Activated CD8-positive, alpha-beta T cell treated with anti-CD3 and anti-CD28 coated beads for 36 hours (primary cell): ENCODE data around the gene HPCA. TPM values are rescaled to one million over a fixed set of nuclear protein-coding genes. Genes with fewer than 3 reads are reported as not detected.

Source experiments
- ATAC-seq: fragments of 200-7000 bp; cut with Tn5 transposase; one replicate; pipeline ENCODE4 v1.10.0; 2021; ENCODE audit warnings: mild to moderate bottlenecking, moderate library complexity
- CTCF ChIA-PET: fragments of 350-600 bp; sonication (Branson Sonifier 250); formaldehyde crosslinking; loops from one replicate; lab custom pipeline; 2021; ENCODE audit warnings: antibody characterized with exemption; lab: Charles Lee
- POLR2A ChIA-PET: fragments of 350-600 bp; sonication (Branson Sonifier 250); formaldehyde crosslinking; loops from one replicate; lab custom pipeline; 2021; ENCODE audit warnings: antibody characterized with exemption; lab: Charles Lee
- DNase-seq: peaks from one replicate; pipeline ENCODE4 v3.0.0-alpha.2; 2020
- H3K27ac Mint-ChIP-seq: one replicate; pipeline ENCODE4 v1.8.0; 2021; ENCODE audit warnings: mild to moderate bottlenecking, mixed read lengths
- H3K27me3 Mint-ChIP-seq: one replicate; pipeline ENCODE4 v1.8.0; 2021; ENCODE audit warnings: mixed read lengths
- H3K36me3 Mint-ChIP-seq: one replicate; pipeline ENCODE4 v1.8.0; 2021; ENCODE audit warnings: low read depth, mixed read lengths
- H3K4me1 Mint-ChIP-seq: one replicate; pipeline ENCODE4 v1.8.0; 2021; ENCODE audit warnings: low read depth, mixed read lengths
- H3K4me3 Mint-ChIP-seq: one replicate; pipeline ENCODE4 v1.8.0; 2021; ENCODE audit warnings: mild to moderate bottlenecking, moderate library complexity, mixed read lengths
- H3K9me3 Mint-ChIP-seq: one replicate; pipeline ENCODE4 v1.8.0; 2021; ENCODE audit warnings: mixed read lengths
- CTCF ChIP-seq: fragments of 200-600 bp; IDR thresholded peaks from one replicate; pipeline ENCODE4 v1.8.0; 2022; ENCODE audit warnings: antibody characterized with exemption, mild to moderate bottlenecking
- intact Hi-C: fragments of 100-400 bp; cut with micrococcal nuclease; formaldehyde crosslinking; loops from one replicate; pipeline ENCODE4 v1.10.0; 2022
- total RNA-seq, 2 experiments: library from RNA; stranded (reverse); gene quantifications; one replicate each; pipeline ENCODE4 v1.2.3, GENCODE V29; 2021

Gene HPCA
- total RNA-seq, 2 experiments from 2014 or later, result 0.49 to 0.61 TPM

- POLR2A ChIA-PET, result interaction anchor here (0.9 to 1.9 kb wide), 3 partner anchors 12 to 25 kb away, joined by 3 to 9 read pairs (median 3); partner anchors contain the start of gene RNF19B
- H3K4me3 Mint-ChIP-seq, result no peak overlapping the region
These were observed 53.5 kb downstream of the HPCA start for GRCh38 chr1:32939655-32940371.

DNA sequence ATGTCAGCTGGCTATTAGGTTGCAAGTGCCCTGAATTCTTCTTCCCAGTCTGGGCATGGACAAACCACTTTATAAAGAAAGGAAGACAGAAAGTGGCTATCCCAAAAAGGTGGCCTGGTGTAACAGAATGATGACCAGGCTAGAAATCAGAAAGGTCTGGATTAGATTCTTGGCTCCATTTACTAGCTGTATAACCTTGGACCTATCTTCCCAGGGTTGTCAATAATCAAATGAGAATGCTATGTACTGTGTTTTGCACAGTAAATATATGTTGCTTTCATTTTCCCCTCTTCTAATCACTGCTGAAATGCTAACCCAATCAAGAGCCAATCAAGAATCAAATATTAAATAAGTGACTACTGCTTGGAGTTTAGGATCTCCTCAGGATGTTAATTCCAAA, 57.9 kb downstream of the HPCA start:
- H3K27ac Mint-ChIP-seq, result no peak overlapping the region
- intact Hi-C loops, result no loop called here
- DNase-seq (no peak), ATAC-seq (no peak)
- no peak overlapping the region for H3K4me3 Mint-ChIP-seq
- no peak for TF ChIP-seq CTCF
- POLR2A ChIA-PET, result no interaction called here
- no peaks in the 10 kb centered on the region for H3K27me3 Mint-ChIP-seq
- peaks cover 23% of the 10 kb centered on the region for H3K4me1 Mint-ChIP-seq
- CTCF ChIA-PET, result interaction anchor here (1.4 to 2.2 kb wide), 4 partner anchors 10 to 194 kb away, joined by 5 to 23 read pairs (median 5); no protein-coding TSS in a partner anchor
- H3K36me3 Mint-ChIP-seq, result peaks cover 22% of the 10 kb centered on the region
- no peaks in the 10 kb centered on the region for H3K9me3 Mint-ChIP-seq

More at GRCh38 chr1:32939655-32940371, 53.5 kb downstream of the HPCA start:
- H3K27ac Mint-ChIP-seq, result peak overlapping the region; percentile 82
- no peaks in the 10 kb centered on the region for H3K27me3 Mint-ChIP-seq
- no peaks in the 10 kb centered on the region for H3K9me3 Mint-ChIP-seq
- intact Hi-C loops, result loop anchor here (10.0 kb wide), 2 partner anchors 55 to 145 kb away; partner anchors contain the start of gene AZIN2
- CTCF ChIA-PET, result interaction anchor here (1.1 to 2.3 kb wide), 4 partner anchors 20 to 116 kb away, joined by 3 to 15 read pairs (median 4); no protein-coding TSS in a partner anchor
- peaks cover 17% of the 10 kb centered on the region for H3K4me1 Mint-ChIP-seq
- DNase-seq (peak; percentile 77), ATAC-seq (peak; percentile 84)
- peaks cover 25% of the 10 kb centered on the region for H3K36me3 Mint-ChIP-seq
- no peak for TF ChIP-seq CTCF

Other genes with a start within 250 kb of the HPCA start
- gene ZBTB8OS, start 235.9 kb upstream of the HPCA start, total RNA-seq, result 10 to 100 TPM; 53.4 to 57.6 TPM
- 100 to 1,000 TPM; 308 to 318 TPM for gene RBBP4, start 235.3 kb upstream of the HPCA start, total RNA-seq
- not detected for gene SYNC, start 183.7 kb upstream of the HPCA start, total RNA-seq
- 100 to 1,000 TPM; 231 to 238 TPM for gene YARS1, start 69.1 kb upstream of the HPCA start, total RNA-seq
- 10 to 100 TPM; 25.7 to 27.3 TPM for gene S100PBP, start 68.8 kb upstream of the HPCA start, total RNA-seq
- not detected for gene FNDC5, start 15.6 kb upstream of the HPCA start, total RNA-seq
- 1 to 10 TPM; 1.3 to 1.9 TPM for gene TMEM54, start 14.9 kb downstream of the HPCA start, total RNA-seq
- 10 to 100 TPM; 10.6 to 10.9 TPM for gene RNF19B, start 78.3 kb downstream of the HPCA start, total RNA-seq
- 100 to 1,000 TPM; 404 TPM for gene AK2, start 150.4 kb downstream of the HPCA start, total RNA-seq
- 1 to 10 TPM; 2.5 TPM for gene AZIN2, start 194.7 kb downstream of the HPCA start, total RNA-seq